B cell (primary cell): ENCODE measurements around the gene C14orf180.

ENCODE experiments used
- EZH2 ChIP-seq: IDR thresholded peaks from 2 replicates; pipeline ENCODE4 v1.6.1; 2012; ENCODE audit warnings: borderline replicate concordance, low read depth, mild to moderate bottlenecking, moderate library complexity, low read length; ENCODE audit not compliant: insufficient read depth, poor library complexity, severe bottlenecking
- TF ChIP-seq, protein P1 (sequence below): fragments of 200-600 bp; IDR thresholded peaks from one replicate; pipeline ENCODE4 v1.8.0; 2022; ENCODE audit warnings: antibody characterized with exemption, mild to moderate bottlenecking

GRCh38 chr14:104559804-104560585 is 19.6 kb upstream of the C14orf180 start:
- TF ChIP-seq, protein P1, sequence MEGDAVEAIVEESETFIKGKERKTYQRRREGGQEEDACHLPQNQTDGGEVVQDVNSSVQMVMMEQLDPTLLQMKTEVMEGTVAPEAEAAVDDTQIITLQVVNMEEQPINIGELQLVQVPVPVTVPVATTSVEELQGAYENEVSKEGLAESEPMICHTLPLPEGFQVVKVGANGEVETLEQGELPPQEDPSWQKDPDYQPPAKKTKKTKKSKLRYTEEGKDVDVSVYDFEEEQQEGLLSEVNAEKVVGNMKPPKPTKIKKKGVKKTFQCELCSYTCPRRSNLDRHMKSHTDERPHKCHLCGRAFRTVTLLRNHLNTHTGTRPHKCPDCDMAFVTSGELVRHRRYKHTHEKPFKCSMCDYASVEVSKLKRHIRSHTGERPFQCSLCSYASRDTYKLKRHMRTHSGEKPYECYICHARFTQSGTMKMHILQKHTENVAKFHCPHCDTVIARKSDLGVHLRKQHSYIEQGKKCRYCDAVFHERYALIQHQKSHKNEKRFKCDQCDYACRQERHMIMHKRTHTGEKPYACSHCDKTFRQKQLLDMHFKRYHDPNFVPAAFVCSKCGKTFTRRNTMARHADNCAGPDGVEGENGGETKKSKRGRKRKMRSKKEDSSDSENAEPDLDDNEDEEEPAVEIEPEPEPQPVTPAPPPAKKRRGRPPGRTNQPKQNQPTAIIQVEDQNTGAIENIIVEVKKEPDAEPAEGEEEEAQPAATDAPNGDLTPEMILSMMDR, result no peak
- no peak for TF ChIP-seq EZH2
